H1 (cell line): ENCODE results near the gene CUEDC1. TPM values are rescaled to one million over a fixed set of nuclear protein-coding genes. Genes with fewer than 3 reads are reported as not detected.

Source experiments
- CBX5 ChIP-seq: fragments of 300-800, 300-1000 bp; sonication (generic); IDR thresholded peaks from 2 replicates; pipeline ENCODE4 v1.7.1; 2016; ENCODE audit warnings: antibody characterized with exemption, low read length, low read depth
- CREB1 ChIP-seq: IDR thresholded peaks from 2 replicates; pipeline ENCODE4 v1.6.1; 2012; ENCODE audit warnings: inconsistent platforms
- HDAC2 ChIP-seq, 2 experiments: fragments of 300-600 bp in 1 of 2; sonication (generic) in 1 of 2; IDR thresholded peaks; 2 replicates each; pipeline ENCODE4 v1.6.1; 2011 to 2012; ENCODE audit warnings: low read depth in 2 of 2, low read length in 2 of 2, mild to moderate bottlenecking in 2 of 2, moderate library complexity in 2 of 2, borderline replicate concordance in 1 of 2, inconsistent platforms in 1 of 2
- SP2 ChIP-seq: IDR thresholded peaks from 2 replicates; pipeline ENCODE4 v1.6.1; 2012; ENCODE audit warnings: mild to moderate bottlenecking, low read length, inconsistent platforms
- polyA plus RNA-seq, 7 experiments: library from polyadenylated mRNA; depleted of rRNA in 3 of 7; stranded (reverse) in 5 of 7; unstranded in 2 of 7; fragments of >200 nt in 5 of 7; fragments of 200-250 nt in 2 of 7; gene quantifications; 1 replicate in 5 of 7; 2 replicates in 1 of 7; 4 replicates in 1 of 7; pipeline versions ENCODE4 v1.2.1 to v1.2.3, GENCODE V29; 2011 to 2013; ENCODE audit warnings: missing spikeins in 2 of 7, mixed read lengths in 2 of 7
- total RNA-seq: library from RNA; stranded (reverse); fragmentation: NEBNext Ultra II Directional; extraction: Animal tissue kit (Norgen Biotek cat#: 25700); gene quantifications from 2 replicates; pipeline ENCODE4 v1.2.1, GENCODE V29; 2021

Gene CUEDC1
- total and polyA plus RNA-seq, 2 of the 8 experiments (the other 6 are each of a cell fraction or from before 2014, with no cell fraction given) = 4.0 to 10.7 TPM

- TF ChIP-seq SP2 (no peak), HDAC2 (IDR thresholded peaks at IDR 0.05; ENCODE audit: borderline replicate concordance in 1 of 2, low read depth in 2 of 2, low read length in 2 of 2) (no peak), CBX5 (no peak), CREB1 (no peak)
Observed at GRCh38 chr17:57919918-57920317, 35.3 kb downstream of the CUEDC1 start (continued).
